ELF-1 (cell line): ENCODE results near the gene SDR39U1.

Source experiments
- DNase-seq: peaks from one replicate; pipeline ENCODE4 v3.0.0-alpha.2; 2016; ENCODE audit warnings: low read depth, low spot score

Gene SDR39U1

GRCh38 chr14:24411443-24412389 lies 30.9 kb downstream of the SDR39U1 start:
- DNase-seq, result peak; percentile 66

- DNase-seq, result no peak
Measured at GRCh38 chr14:24409956-24410355, 32.6 kb downstream of the SDR39U1 start.

DNA sequence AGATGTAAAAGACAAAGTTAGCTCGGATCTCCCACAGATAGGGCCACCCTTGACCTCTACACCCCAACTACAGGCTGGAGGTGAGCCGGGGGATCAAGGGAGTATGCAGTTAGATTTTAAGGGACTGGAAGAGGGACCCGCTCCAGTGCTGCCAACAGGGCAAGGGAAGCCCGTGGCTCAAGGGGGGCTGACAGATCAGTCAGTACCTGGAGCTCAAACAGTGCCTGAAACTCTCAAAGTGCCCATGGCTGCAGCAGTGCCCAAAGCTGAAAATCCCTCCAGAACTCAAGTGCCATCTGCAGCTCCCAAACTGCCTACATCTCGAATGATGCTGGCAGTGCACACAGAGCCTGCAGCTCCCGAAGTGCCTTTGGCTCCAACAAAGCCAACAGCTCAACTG lies 33.4 kb downstream of the SDR39U1 start:
- DNase-seq, result no peak

DNA sequence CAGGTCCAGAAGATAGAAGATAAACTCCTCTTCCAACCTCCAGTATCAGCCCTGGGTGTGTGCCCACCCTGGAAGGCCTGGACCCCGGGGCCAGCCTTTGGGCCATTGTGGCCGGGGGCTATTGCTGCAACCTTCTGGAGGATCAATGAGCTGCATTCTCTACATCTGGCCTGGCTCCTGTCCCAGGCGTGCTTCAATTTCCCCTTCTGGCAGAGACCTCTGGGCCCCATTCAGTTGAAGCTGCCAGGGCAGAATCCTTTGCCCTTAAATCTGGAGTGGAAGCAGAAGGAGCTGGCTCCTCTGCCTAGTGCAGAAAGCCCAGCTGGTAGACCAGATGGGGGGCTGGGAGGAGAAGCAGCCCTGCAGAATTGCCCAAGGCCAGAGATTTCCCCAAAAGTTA lies 33.8 kb downstream of the SDR39U1 start:
- DNase-seq, result no peak

- DNase-seq, result no peak
Measured at GRCh38 chr14:24407608-24408325, 34.8 kb downstream of the SDR39U1 start.

DNA sequence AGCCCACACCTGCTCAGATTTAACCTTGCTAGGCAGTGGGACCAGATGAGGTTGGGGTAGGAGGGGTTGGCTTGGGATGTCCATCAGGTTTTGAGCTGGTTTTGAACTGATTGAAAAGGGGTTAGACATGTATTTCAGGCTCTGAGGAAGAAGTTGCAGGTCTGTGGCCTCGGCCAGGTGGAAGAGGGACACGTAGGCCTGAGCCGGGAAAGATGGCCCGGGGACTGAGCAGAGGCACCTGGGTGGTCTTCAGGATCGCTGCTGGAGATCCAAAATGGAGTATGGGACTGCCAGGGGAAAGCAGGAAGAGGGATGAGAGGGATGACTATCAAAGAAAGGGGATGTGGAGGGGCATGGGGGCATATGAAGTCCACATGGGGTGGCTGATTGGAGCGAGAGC lies 36.2 kb downstream of the SDR39U1 start:
- DNase-seq, result no peak

GRCh38 chr14:24404814-24405213 lies 37.8 kb downstream of the SDR39U1 start:
- DNase-seq, result no peak

GRCh38 chr14:24403294-24403998 lies 39.1 kb downstream of the SDR39U1 start:
- DNase-seq, result no peak

- DNase-seq, result no peak
Measured at GRCh38 chr14:24401810-24402702, 40.5 kb downstream of the SDR39U1 start.

GRCh38 chr14:24399999-24400718 lies 42.4 kb downstream of the SDR39U1 start:
- DNase-seq, result no peak

DNA sequence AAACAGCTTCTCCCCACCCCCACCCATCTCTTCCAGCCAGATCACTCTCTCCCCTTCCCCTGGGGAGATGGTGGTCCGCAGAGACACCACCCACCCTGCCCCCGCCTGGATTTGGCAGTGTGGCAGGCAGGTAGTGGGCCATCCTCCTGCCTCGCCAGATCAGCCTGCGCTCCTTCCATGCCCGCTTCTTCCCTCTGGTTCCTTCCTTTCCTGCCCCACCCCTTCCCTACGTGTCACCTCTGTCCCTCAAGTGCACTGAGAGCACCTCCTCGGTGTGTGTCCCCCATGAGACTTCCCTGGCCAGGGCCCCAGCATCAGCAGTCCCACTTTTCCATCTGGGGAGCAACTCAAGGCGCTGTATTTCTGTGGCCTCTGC lies 43.1 kb downstream of the SDR39U1 start:
- no peak for DNase-seq

DNA sequence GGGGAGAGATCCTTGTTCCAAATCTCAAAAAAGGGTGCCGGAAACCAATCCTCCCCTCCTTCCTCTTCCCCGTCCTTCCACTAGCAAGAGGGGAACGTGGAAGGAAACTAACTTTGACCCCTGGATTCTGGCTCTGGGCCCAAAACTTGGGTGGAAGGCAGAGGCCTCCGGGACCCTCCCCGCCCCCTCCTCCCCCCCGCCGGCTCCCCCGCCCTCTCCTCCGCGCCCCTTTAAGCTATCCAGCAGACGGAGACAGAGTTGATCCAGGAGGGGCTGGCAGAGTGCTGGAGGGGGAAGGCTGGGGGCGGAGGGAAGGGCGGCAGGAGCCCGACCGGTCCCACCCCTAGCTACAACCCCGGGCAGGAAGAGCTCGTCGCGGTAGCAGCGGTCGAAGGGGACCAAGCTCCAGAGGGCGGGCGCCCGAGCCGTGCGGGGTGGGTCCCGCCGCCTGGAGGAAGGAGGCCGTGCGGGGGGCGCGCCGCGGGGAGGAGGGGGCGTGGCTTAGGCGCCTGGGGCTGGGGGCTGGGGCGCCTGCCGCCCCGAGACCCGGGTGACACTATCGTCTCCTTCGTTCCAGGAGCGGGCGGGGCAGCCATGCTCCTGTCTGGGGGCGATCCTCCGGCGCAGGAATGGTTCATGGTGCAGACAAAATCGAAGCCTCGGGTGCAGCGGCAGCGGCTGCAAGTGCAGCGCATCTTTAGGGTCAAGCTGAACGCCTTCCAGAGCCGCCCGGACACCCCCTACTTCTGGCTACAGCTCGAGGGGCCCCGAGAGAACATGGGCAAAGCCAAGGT lies 43.7 kb downstream of the SDR39U1 start, which contains the start of gene NYNRIN:
TSS of gene NYNRIN (plus strand) at position 351 of the 794 bp plus-strand sequence. CDS start at position 595, 244 bp downstream.
- DNase-seq, result no peak

GRCh38 chr14:24398293-24398652 lies 44.3 kb downstream of the SDR39U1 start:
- DNase-seq, result no peak

DNA sequence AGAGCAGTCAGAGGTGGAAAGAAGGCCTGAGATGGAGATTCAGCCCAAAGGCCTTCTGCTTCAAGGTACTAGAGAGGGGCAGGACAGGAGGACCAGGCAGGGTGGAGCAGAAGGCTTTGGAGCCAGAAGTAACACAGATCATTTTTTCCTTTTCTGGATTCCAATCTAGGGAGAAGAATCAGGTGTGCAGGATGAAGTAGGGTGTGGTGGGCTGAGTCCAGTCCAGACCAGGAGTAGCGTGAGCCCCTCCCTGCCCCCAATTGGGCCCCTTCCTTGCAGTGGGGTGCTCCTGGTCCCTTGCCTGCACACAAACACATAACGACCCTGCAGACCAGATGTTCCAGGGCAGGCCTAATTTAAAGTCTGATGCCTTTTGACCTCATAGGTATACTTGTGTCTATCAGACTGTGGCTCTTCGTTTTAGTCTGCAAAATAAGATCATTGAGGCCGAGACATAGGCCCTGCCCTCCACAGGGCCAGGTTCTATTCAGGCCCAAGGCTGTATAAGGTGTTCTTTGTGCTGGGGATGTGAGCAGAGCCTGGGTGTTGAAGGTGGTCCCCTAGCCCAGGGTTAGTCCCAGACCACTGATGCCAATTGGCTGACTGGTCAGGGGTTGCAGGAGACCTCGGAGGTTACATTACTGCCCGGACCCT lies 44.8 kb downstream of the SDR39U1 start:
- no peak for DNase-seq

DNA sequence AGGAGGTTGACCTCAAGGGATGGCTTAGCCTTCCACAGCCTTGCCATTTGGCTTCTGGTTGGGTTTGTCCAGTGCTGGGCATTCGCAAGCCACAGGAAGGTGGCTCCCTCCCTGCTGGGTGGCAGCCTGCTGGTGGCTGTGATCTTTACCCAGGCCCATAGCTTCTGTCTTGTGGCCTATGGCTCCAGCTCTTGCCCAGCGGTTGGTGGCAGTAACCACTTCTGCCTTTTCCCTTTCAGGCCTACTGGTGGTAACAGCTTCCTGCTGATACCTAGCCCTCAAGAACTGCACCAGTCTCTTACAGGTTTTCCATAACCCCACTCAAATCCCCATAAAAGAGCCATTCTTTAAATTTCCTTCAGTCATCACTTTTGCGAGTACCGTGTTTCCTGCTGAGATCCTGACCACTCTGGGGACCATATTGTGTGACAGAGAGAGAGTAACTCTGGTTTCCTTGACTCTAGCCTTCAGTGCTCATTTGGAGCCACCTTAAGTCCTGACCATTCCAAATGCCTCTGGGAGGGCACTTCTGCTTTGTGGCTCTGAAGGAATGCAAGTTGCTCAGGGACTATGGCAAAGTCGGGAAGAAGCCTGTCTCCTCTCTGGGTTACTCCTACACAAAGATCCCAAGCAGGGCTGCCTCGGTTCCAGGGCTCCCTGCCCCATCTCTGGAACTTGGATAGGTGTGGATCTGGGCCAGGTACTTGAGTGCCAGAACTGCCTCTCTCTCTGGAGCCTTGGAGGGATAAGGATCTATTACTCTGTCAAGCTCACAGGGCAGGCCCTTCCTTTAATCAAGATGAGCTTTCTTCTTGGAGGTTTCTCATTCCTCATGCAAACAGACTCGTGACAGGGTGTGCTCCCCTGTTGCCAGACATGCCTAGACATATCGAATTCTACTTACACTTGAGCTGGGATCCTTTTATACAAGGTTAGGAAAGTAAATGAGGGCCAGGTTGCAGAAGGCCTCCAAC lies 46.7 kb downstream of the SDR39U1 start:
- DNase-seq, result no peak

DNA sequence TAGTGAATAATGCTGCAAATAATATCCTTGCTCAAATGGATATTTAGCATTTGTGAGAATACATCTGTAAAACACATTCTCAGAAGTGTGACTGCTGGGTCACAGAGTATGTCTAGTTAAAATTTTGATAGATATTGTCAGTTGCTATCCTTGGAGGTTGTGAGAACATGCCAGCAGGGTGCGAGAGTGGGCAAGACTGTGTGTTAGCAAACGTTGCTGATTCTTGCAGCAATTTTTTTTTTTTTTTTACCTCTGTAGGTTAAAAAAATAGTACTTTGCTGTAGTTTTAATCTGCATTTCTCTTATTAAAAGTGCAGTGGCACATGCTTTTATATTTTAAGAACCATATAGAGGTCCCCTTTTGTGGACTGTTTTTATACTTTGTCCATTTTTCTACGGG lies 48.3 kb downstream of the SDR39U1 start:
- DNase-seq, result no peak

DNA sequence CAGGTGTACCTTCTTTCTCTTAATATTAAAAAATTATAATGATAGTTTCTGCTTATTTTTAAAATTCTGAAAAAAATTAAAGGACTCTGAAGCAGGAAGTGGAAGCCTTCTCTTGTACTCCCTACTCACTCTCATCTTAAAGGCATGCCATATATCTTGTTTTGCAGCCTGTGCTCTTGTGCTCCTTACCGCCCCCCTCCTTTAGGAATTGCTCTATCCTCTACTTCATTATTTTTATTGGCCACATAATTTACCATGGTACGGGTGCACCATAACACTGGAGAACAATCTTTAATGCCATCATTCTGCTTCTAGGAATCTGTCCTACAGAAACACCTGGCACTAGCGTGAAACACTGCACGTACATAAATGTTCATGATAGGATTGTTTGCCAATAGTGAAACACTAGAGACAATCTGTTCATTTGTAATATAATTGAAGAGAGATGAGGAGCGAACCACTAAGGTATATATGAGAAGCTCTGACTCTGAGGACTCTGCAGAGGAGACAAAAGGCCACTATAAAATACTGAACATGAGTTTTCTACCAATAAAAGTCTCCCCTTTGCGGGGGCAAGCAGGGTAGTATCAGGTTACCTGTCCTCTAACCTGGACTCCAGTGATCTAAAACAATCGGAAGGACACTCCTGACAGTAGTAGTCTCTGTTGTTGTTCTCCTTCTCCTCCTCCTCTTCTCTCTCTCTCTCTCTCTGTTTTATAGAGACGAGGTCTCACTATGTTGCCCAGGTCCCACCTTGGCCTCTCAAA lies 50.1 kb downstream of the SDR39U1 start:
- DNase-seq, result no peak
